HepG2 (cell line): ENCODE data around the gene IFI35. TPM values are rescaled to one million over a fixed set of nuclear protein-coding genes. Genes with fewer than 3 reads are reported as not detected.
A peak's percentile ranks its signal among the peaks of the same experiment; 100 is the strongest.

ENCODE experiments used
- DMAP1 ChIP-seq: IDR thresholded peaks from 2 replicates; pipeline ENCODE4 v1.6.1; 2016
- DMTF1 ChIP-seq: sonication (generic); formaldehyde crosslinking; IDR thresholded peaks from 2 replicates; pipeline ENCODE4 v1.4.0; 2020; ENCODE audit warnings: mild to moderate bottlenecking, missing genetic modification reagents
- DNMT1 ChIP-seq: sonication (generic); formaldehyde crosslinking; IDR thresholded peaks from 2 replicates; pipeline ENCODE4 v1.5.1; 2020; ENCODE audit warnings: mild to moderate bottlenecking, missing genetic modification reagents
- GTF2F1 ChIP-seq: fragments of 150-350 bp; IDR thresholded peaks from 2 replicates; pipeline ENCODE4 v1.6.1; 2014; ENCODE audit warnings: low read length
- HHEX ChIP-seq: IDR thresholded peaks from 2 replicates; pipeline ENCODE4 v1.6.1; 2016; ENCODE audit warnings: control low read depth
- HOXA3 ChIP-seq: sonication (generic); formaldehyde crosslinking; IDR thresholded peaks from 2 replicates; pipeline ENCODE4 v1.5.0; 2020; ENCODE audit warnings: missing genetic modification reagents
- MAFG ChIP-seq: sonication (generic); formaldehyde crosslinking; IDR thresholded peaks from 2 replicates; pipeline ENCODE4 v1.5.1; 2020; ENCODE audit warnings: mild to moderate bottlenecking, missing genetic modification reagents
- MLLT10 ChIP-seq: sonication (generic); formaldehyde crosslinking; IDR thresholded peaks from 2 replicates; pipeline ENCODE4 v1.4.0; 2020; ENCODE audit warnings: missing genetic modification reagents
- MTF2 ChIP-seq: sonication (generic); formaldehyde crosslinking; IDR thresholded peaks from 2 replicates; pipeline ENCODE4 v1.5.0; 2020; ENCODE audit warnings: missing genetic modification reagents, borderline replicate concordance
- MYNN ChIP-seq: sonication (generic); formaldehyde crosslinking; IDR thresholded peaks from 2 replicates; pipeline ENCODE4 v1.4.0; 2020; ENCODE audit warnings: mild to moderate bottlenecking, low read depth, missing genetic modification reagents
- ZNF234 ChIP-seq: sonication (generic); formaldehyde crosslinking; conservative IDR thresholded peaks from 2 replicates; pipeline ENCODE4 v1.5.1; 2020; ENCODE audit warnings: mild to moderate bottlenecking, missing genetic modification reagents
- ZNF33B ChIP-seq: sonication (generic); formaldehyde crosslinking; IDR thresholded peaks from 2 replicates; pipeline ENCODE4 v1.5.1; 2020; ENCODE audit warnings: mild to moderate bottlenecking, missing genetic modification reagents
- ZNF431 ChIP-seq: sonication (generic); formaldehyde crosslinking; IDR thresholded peaks from 2 replicates; pipeline ENCODE4 v1.9.0; 2022; ENCODE audit warnings: missing genetic modification reagents, low read depth, mild to moderate bottlenecking, borderline replicate concordance
- ZNF503 ChIP-seq: sonication (generic); formaldehyde crosslinking; IDR thresholded peaks from 2 replicates; pipeline ENCODE4 v1.4.0; 2020; ENCODE audit warnings: missing genetic modification reagents
- ZNF674 ChIP-seq: sonication (generic); formaldehyde crosslinking; IDR thresholded peaks from 2 replicates; pipeline ENCODE4 v1.5.0; 2020; ENCODE audit warnings: low read depth, mild to moderate bottlenecking, missing genetic modification reagents
- polyA plus RNA-seq, 8 experiments: library from polyadenylated mRNA; depleted of rRNA in 3 of 8; stranded (reverse) in 7 of 8; unstranded in 1 of 8; fragments of >200 nt; fragmentation: Illumina TruSeq in 4 of 8; extraction: Trizol in 4 of 8; gene quantifications; 2 replicates each; pipeline versions ENCODE4 v1.2.1 to v1.2.3, GENCODE V29; 2011 to 2016; ENCODE audit warnings: low read depth in 4 of 8, missing spikeins in 1 of 8, mixed read lengths in 1 of 8; ENCODE audit not compliant: insufficient read depth in 1 of 8
- total RNA-seq, 5 experiments: library from RNA; depleted of rRNA; stranded (reverse); fragments of >200 nt; fragmentation: Illumina TruSeq; extraction: Trizol; gene quantifications; 2 replicates each; pipeline ENCODE4 v1.2.3, GENCODE V29; 2016; ENCODE audit warnings: low read depth in 1 of 5
- TF ChIP-seq, protein P1 (sequence below): sonication (generic); formaldehyde crosslinking; IDR thresholded peaks from 2 replicates; pipeline ENCODE4 v1.4.0; 2020; ENCODE audit warnings: missing genetic modification reagents, borderline replicate concordance
- TF ChIP-seq, protein P2 (sequence below): IDR thresholded peaks from 2 replicates; pipeline ENCODE4 v1.6.1; 2016; ENCODE audit warnings: mild to moderate bottlenecking

The IFI35 gene
- total and polyA plus RNA-seq, 2 of the 13 experiments (the other 11 are each of a cell fraction or from before 2014, with no cell fraction given), result 28.9 to 38.1 TPM

GRCh38 chr17:42997984-42998938 lies 8.3 kb upstream of the IFI35 start, which contains the start of gene RPL27 (continued):
- TF ChIP-seq, protein P1, sequence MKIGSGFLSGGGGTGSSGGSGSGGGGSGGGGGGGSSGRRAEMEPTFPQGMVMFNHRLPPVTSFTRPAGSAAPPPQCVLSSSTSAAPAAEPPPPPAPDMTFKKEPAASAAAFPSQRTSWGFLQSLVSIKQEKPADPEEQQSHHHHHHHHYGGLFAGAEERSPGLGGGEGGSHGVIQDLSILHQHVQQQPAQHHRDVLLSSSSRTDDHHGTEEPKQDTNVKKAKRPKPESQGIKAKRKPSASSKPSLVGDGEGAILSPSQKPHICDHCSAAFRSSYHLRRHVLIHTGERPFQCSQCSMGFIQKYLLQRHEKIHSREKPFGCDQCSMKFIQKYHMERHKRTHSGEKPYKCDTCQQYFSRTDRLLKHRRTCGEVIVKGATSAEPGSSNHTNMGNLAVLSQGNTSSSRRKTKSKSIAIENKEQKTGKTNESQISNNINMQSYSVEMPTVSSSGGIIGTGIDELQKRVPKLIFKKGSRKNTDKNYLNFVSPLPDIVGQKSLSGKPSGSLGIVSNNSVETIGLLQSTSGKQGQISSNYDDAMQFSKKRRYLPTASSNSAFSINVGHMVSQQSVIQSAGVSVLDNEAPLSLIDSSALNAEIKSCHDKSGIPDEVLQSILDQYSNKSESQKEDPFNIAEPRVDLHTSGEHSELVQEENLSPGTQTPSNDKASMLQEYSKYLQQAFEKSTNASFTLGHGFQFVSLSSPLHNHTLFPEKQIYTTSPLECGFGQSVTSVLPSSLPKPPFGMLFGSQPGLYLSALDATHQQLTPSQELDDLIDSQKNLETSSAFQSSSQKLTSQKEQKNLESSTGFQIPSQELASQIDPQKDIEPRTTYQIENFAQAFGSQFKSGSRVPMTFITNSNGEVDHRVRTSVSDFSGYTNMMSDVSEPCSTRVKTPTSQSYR (CRISPR knock-in tag), result no peak
- TF ChIP-seq ZNF234, result no peak
- 0 out of 2 replicates have a peak, but pooled peaks have one; percentile 71 for TF ChIP-seq GTF2F1
- peak; percentile 62; the same call in 1 of the 2 replicates for TF ChIP-seq DNMT1 (CRISPR knock-in tag)
- no peak for TF ChIP-seq MAFG (CRISPR knock-in tag)
- 0 out of 2 replicates have a peak, but pooled peaks have one; percentile 62 for TF ChIP-seq DMTF1
- TF ChIP-seq ZNF33B, result 0 out of 2 replicates have a peak, but pooled peaks have one; percentile 28
- TF ChIP-seq, protein P2, sequence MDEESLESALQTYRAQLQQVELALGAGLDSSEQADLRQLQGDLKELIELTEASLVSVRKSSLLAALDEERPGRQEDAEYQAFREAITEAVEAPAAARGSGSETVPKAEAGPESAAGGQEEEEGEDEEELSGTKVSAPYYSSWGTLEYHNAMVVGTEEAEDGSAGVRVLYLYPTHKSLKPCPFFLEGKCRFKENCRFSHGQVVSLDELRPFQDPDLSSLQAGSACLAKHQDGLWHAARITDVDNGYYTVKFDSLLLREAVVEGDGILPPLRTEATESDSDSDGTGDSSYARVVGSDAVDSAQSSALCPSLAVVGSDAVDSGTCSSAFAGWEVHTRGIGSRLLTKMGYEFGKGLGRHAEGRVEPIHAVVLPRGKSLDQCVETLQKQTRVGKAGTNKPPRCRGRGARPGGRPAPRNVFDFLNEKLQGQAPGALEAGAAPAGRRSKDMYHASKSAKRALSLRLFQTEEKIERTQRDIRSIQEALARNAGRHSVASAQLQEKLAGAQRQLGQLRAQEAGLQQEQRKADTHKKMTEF (CRISPR knock-in tag), result peak; percentile 100
- peak; percentile 100 for TF ChIP-seq DMAP1 (CRISPR knock-in tag)
- peak; percentile 99 for TF ChIP-seq HOXA3 (CRISPR knock-in tag)
- TF ChIP-seq ZNF431, result peak; percentile 88; the same call in 1 of the 2 replicates
- 0 out of 2 replicates have a peak, but pooled peaks have one; percentile 34 for TF ChIP-seq MLLT10 (CRISPR knock-in tag)
- TF ChIP-seq ZNF503 (CRISPR knock-in tag), result peak; percentile 98
- peak; percentile 72 for TF ChIP-seq MTF2 (CRISPR knock-in tag)
- TF ChIP-seq MYNN, result no peak
- peak; percentile 92 for TF ChIP-seq HHEX (CRISPR knock-in tag)
- TF ChIP-seq ZNF674 (CRISPR knock-in tag), result peak; percentile 94; the same call in 1 of the 2 replicates
